Smooth muscle cell of the brain vasculature (primary cell): ENCODE measurements around the gene SBK2.
"Not testable (repeated sequence)": the region's sequence is repeated elsewhere in the genome, so short reads cannot be mapped to it uniquely, and the experiment has no call there.

Source experiments
- DNase-seq: peaks from one replicate; pipeline ENCODE4 v3.0.0-alpha.2; 2012; ENCODE audit warnings: low read depth, low spot score

SBK2 gene

DNA sequence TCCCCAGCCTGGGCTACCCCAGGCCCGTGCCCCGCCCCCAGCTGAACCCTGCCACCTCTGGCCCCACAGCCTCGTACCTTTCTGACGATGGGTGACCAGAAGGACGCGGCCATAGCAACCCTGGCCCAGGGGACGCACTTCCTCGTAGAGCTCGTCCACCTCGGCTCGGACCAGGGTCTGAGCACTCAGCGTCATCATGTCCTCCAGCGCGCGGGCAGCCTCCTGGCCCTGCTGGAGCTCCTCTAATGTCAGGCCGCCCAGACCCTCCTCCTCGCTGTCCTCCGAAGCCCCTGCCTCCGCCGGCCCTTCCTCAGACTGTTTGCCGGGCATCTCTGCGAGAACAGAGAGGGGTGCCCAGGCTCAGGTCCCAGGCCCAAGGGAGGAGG is 975 bp downstream of the SBK2 start:
- no peak for DNase-seq

- no peak for DNase-seq
These were observed 1.6 kb downstream of the SBK2 start for GRCh38 chr19:55535173-55535964.

GRCh38 chr19:55534280-55534679 is 2.7 kb downstream of the SBK2 start:
- not testable (repeated sequence) for DNase-seq

DNA sequence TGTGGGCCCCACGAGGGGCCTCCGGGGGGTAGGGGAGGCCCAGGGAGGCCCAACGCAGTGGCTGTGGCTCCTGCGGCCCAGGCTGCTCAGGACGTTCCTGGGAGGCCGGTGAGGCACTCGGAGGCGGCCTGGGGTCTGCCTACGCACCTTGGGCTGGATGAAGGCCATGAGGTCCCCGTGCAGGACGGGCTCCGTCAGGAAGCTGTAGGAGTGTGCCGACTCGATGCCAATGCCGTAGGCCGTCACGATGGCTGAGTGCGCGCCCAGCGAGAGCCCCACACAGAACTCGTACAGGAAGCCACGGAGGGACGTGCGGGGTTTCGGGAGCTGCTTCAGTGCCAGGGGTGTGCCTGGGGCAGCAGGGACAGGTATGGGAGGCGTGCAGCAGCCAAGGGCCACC is 5.9 kb downstream of the SBK2 start:
- DNase-seq: no peak

- DNase-seq: no peak
These were observed 7.2 kb downstream of the SBK2 start for GRCh38 chr19:55529636-55530234.

DNA sequence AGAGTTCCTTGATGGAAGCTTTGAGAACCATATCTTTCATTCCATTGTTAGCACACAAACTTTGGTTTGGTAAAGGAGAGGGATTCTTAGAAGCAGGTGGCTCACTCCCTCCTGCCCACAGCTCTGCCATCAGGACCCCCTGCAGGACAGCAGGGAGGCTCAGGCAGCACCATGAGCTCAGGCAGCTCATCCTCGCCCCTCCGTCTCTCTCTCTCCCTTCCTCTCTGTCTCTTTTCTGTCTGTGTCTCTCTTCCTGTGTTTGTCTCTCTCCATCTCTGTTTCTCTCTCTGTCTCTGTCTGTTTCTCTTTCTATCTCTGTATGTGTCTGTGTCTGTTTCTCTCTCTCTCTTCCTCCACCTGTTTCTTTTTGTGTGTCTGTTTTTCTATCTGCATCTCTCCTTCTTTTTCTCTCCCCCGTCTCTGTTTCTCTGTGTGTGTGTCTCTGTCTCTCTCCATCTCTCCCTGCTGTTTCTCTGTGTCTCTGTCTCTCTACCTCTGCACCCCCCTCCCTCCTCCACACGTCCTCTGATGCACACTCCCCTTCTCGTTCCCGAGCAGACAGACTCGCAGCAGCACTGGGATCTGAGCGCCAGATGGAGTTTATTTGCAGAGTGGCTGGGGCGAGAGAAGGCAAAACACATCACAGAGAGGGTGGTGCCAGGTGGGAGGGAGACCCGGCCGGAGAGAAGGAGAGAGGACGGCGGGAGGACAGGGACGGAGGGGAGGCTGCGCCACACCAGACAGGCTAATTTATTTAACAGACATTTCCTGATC is 8.7 kb downstream of the SBK2 start:
- DNase-seq: no peak

DNA sequence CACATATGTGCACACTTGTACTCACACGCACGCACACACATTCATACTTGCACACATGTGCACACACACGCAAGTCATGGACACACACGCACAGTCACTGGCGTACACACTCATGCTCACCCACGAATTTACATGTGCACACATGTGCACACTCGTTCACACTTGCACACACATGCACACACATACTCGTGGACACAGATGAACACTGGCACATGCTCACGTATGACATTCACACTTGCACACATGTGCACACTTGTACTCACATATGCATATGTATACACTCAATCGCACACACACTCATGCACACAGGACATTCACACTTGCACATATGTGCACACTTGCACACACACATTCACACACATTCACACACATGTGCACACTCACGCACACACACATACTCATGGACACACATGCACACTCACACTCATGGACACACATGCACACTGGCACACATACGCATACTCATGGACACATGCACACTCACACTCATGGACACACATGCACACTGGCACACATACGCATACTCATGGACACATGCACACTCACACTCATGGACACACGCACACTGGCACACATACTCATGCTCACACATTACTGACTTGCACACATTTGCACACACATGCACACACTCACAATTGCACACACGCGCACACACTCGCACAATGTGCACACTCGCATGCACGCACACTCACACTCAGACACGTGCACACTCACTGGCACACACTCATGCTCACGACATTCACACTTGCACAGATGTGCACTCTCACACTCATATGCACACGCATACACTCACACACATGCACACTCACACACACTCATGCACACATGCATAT is 9.5 kb downstream of the SBK2 start:
- no peak for DNase-seq

DNA sequence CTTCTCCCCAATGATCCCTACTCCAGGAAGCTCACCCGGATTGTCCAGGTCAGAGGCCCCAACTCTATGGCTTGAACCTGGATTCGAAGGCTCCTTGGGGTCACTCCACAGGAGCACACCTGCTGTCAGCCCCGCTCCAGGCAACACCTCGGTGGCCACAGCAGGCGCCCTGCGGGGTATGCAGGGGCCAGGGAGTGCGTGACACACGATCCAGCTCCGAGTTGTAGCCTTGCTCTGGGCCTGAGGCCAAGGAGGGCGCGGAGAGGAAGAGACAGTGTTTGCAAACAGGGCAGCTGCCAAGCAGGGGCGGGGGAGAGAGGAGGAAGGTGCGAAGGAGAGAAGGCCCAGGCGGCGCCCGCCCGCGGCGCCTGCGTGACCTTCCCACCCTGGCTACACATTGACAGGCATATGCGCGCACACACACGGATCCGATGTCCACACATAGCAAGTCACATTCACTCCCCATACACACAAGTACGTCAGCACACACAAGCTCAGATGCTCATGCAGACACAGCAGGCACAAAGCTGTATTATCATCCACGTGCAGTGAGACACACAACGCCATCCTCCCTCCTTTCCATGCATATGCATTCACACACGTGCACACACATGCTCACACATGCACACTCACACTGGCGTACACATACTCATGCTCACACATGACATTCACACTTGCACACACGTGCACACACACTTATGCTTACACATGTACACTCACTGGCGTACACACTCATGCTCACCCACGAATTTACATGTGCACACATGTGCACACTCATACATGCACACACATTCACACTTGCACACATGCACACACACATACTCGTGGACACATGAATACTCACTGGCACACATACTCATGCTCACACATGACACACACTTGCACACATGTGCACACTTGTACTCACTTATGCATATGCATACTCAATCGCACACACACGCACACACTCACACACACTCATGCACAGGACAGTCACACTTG is 10.4 kb downstream of the SBK2 start:
- DNase-seq: peak; percentile 40

GRCh38 chr19:55525289-55526101 is 11.4 kb downstream of the SBK2 start:
- no peak for DNase-seq

- no peak for DNase-seq
These were observed 16.1 kb downstream of the SBK2 start for GRCh38 chr19:55520691-55521292.

DNA sequence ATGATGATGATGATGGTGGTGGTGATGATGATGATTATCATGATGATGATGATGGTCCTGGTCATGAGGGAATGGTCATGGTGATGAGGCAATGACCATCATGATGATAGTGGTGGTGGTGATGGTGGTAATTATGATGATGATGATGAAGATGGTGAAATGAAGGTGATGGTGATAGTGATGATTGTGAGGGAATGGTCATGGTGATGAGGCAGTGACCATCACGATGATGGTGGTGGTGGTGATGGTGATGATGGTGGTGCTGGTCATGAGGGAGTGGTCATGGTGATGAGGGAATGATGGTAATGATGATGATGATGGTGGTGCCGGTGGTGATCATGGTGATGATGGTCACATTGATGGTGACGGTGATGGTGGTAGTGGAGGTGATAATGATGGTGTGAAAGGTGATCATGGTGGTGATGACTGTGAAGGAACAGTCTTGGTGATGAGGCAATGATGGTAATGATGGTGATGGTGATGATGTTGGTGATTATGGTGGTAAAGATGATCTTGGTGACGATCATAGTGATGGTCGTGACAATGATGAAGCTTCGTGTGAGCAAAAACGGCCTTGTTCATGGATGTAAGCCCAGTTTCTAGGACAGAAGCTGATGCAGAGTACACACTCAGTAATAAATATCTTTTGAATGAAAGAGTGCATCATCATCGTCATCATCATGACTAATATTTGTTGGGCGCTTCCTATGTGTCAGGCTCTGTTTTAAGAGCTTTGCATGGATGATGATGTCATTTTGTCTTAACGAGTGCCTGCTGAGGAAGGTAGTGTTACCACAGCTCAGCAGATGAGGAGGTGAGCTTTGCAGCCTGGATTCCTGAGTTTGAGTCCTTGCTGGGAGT is 17.3 kb downstream of the SBK2 start:
- no peak for DNase-seq

GRCh38 chr19:55516878-55517620 is 19.9 kb downstream of the SBK2 start:
- peak; percentile 75 for DNase-seq

- no peak for DNase-seq
These were observed 28.8 kb downstream of the SBK2 start for GRCh38 chr19:55508120-55508519.

GRCh38 chr19:55504981-55505380 is 32.0 kb downstream of the SBK2 start:
- DNase-seq: no peak

- no peak for DNase-seq
These were observed 32.7 kb downstream of the SBK2 start for GRCh38 chr19:55504252-55504603.

- DNase-seq: peak; percentile 82
These were observed 33.3 kb downstream of the SBK2 start for GRCh38 chr19:55503502-55504251.

GRCh38 chr19:55503157-55503501 is 33.8 kb downstream of the SBK2 start:
- DNase-seq: no peak
